HG03196 (cell line): ENCODE data around the gene MFRP.

Experiments used
- ATAC-seq: cut with Tn5 transposase; IDR thresholded peaks from one replicate; pipeline ENCODE4 v1.9.1; 2021; ENCODE audit not compliant: unreplicated experiment

MFRP gene

GRCh38 chr11:119298726-119299125, 47.8 kb downstream of the MFRP start:
- no peak for ATAC-seq

- no peak for ATAC-seq
Measured at GRCh38 chr11:119297938-119298337, 48.6 kb downstream of the MFRP start.

GRCh38 chr11:119295178-119295577, 51.3 kb downstream of the MFRP start:
- no peak for ATAC-seq

- no peak for ATAC-seq
Measured at GRCh38 chr11:119293461-119293860, 53.0 kb downstream of the MFRP start.

GRCh38 chr11:119290894-119291497, 55.5 kb downstream of the MFRP start:
- ATAC-seq: no peak
